ENCODE data around the gene NAA20. TPM values are rescaled to one million over a fixed set of nuclear protein-coding genes. Genes with fewer than 3 reads are reported as not detected.
A peak's percentile ranks its signal among the peaks of the same experiment; 100 is the strongest.

The NAA20 gene
- total RNA-seq, 1 donor from 2014 or later = 52.5 TPM

- DNase-seq (ENCODE audit: low spot score) = no peak
These were observed 1.2 kb downstream of the NAA20 start for GRCh38 chr20:20018366-20018765.

- no peak for DNase-seq (ENCODE audit: low spot score)
These were observed 2.0 kb downstream of the NAA20 start for GRCh38 chr20:20019123-20019522.

- no peak for DNase-seq (ENCODE audit: low spot score)
These were observed 3.7 kb downstream of the NAA20 start for GRCh38 chr20:20020908-20021307.

DNA sequence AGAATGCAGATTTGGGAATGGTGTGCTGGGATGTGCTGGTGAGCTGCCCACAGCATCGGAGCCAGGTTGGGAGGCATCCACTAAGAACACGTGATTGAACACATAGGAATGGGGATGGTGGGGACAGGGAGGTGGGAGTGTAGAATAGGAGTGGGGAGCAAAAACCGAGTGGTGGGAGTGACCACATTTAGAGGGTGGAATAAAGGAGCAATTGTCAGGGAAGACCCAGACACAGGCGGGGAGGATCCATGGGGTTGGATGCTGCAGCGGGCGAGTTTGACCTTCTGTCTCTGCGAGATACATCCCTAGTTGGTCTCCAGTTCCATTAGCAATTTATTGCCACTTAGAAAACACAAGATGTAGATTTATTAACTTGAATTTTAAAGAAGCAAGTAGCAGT lies 4.7 kb downstream of the NAA20 start:
- DNase-seq (ENCODE audit: low spot score) = no peak

GRCh38 chr20:20022498-20022897 lies 5.3 kb downstream of the NAA20 start:
- DNase-seq (ENCODE audit: low spot score) = no peak

- DNase-seq (ENCODE audit: low spot score) = no peak
These were observed 6.2 kb downstream of the NAA20 start for GRCh38 chr20:20023395-20023794.

- DNase-seq (ENCODE audit: low spot score) = no peak
These were observed 7.8 kb downstream of the NAA20 start for GRCh38 chr20:20024942-20025341.

- DNase-seq (ENCODE audit: low spot score) = no peak
These were observed 10.1 kb downstream of the NAA20 start for GRCh38 chr20:20027284-20027683.

- no peak for DNase-seq (ENCODE audit: low spot score)
These were observed 14.6 kb downstream of the NAA20 start for GRCh38 chr20:20031790-20032189.

- no peak for DNase-seq (ENCODE audit: low spot score)
These were observed 17.3 kb downstream of the NAA20 start for GRCh38 chr20:20034486-20034885.

- DNase-seq (ENCODE audit: low spot score) = no peak
These were observed 19.6 kb downstream of the NAA20 start for GRCh38 chr20:20036756-20037155.

DNA sequence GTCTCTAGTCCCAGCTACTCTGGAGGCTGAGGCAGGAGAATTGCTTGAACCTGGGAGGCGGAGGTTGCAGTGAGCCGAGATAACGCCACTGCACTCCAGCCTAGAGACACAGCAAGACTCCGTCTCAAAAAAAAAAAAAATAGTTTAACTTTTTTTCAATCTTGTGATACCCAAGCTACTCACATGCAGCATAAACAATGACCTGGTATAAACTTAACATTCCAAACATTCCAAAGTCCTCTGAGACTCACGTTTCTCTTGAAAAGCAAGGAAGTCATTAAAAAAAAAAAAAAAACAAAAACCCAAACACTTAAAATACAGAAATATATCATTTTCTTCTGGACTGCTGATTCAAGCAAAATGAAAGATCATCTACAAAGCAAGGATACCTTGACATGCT lies 20.8 kb downstream of the NAA20 start:
- DNase-seq (ENCODE audit: low spot score) = no peak

DNA sequence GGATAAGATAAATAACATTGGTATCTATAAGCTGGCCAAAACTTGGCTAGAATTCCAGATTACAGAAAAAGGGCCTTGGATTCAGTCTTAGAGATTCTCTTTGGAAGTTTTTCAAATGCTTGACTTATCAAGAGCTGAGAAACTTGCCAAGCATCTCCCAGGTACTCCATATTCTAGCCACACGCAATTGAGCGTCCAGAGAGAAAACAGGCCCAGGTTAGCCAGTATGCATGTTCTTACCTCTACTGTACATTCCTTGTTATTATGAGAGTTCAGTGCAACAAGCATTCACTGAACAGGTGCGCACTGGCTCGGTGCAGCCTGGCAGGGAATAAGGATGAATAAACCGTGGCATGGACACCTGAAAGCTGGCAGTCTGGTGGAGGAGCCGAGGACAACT lies 21.4 kb downstream of the NAA20 start:
- no peak for DNase-seq (ENCODE audit: low spot score)

- DNase-seq (ENCODE audit: low spot score) = no peak
These were observed 22.7 kb downstream of the NAA20 start for GRCh38 chr20:20039752-20040387.

- no peak for DNase-seq (ENCODE audit: low spot score)
These were observed 34.6 kb downstream of the NAA20 start for GRCh38 chr20:20051767-20052073.

GRCh38 chr20:20052074-20052970 lies 35.2 kb downstream of the NAA20 start, which contains the start of the genes CFAP61 and CRNKL1:
CFAP61 (plus strand) TSS chr20:20052532; CDS start chr20:20056654, 4,122 bp downstream.
CRNKL1 (minus strand) TSS chr20:20052466; CDS start chr20:20052342, 124 bp downstream.
- peak; percentile 98 for DNase-seq (ENCODE audit: low spot score)

- no peak for DNase-seq (ENCODE audit: low spot score)
These were observed 43.3 kb downstream of the NAA20 start for GRCh38 chr20:20060234-20060998.

GRCh38 chr20:20063941-20064702 lies 47.0 kb downstream of the NAA20 start:
- DNase-seq (ENCODE audit: low spot score) = no peak

DNA sequence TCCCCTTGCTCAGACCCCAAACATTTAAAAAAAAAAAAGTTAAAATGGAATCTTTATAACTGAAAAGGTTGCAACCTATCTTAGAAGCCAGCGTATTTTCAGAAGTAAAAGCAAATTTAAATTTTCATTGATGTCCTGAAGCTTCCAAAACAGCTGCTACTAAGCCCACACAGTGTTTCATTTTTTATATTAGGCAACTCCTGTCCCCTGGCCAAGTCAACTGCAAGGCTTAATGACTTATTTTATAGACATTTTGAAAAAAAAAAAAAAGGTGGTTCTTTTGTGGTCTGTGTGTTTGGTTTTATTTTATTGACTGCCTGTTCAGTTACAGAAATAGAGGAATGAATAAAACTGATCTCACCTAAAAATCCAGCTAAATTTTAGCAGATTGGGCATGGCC lies 48.2 kb downstream of the NAA20 start:
- no peak for DNase-seq (ENCODE audit: low spot score)

DNA sequence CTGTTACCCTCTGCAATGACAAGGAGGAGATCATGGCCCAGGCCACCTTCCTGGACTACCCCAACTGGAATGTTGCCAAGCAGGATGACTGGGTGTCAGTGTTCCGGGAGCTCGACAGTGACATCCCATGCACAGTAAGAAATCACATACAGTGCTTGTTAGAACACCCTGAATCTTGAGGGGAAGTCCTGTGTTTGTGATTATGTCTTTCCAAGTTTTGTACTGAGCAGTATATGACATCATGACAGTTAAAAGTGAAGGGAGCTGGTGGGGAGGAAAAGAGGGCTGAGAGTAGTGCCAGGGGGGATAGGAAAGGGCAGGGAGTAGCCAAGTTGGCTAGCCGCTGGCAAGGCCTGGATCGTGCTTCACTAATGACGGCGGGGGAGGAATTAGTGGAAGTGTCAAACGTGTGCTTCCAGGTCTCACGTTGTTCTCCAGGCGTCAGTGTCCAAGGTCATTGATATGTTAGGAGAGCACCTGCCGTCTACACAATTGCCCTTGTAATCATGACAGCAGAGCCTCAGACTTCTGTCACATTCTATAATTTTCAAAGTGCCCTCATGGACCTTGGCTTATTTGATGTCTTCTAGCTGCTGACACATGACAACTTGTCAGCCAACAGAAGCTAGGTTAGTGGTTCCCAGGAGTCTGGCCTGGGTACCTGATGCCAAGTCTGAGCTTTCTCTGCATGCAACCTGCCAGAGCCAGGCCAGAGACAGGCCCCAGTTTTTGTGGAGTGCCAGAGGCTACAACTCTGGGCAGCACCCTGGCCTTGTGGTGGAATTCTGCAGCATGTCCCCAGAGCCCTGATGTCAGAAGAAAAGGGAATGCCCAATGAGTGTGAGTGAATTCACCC lies 53.9 kb downstream of the NAA20 start:
- no peak for DNase-seq (ENCODE audit: low spot score)
